Epithelial cell of esophagus (primary cell): ENCODE measurements around the gene ENOX1.
A peak's percentile ranks its signal among the peaks of the same experiment; 100 is the strongest.

Experiments
- DNase-seq: peaks from one replicate; pipeline ENCODE4 v3.0.0; 2010; ENCODE audit warnings: low read depth
- H3K4me3 ChIP-seq: 2 replicates; pipeline ENCODE4 v1.5.1; 2011; ENCODE audit warnings: mild to moderate bottlenecking, low read length, control low read depth
- TF ChIP-seq, protein P1 (sequence below): IDR thresholded peaks from 2 replicates; pipeline ENCODE4 v1.5.1; 2011; ENCODE audit warnings: low read depth, mild to moderate bottlenecking, low read length, control low read depth, inconsistent platforms; ENCODE audit not compliant: insufficient read depth; ENCODE audit errors: missing control alignments

ENOX1 gene

DNA sequence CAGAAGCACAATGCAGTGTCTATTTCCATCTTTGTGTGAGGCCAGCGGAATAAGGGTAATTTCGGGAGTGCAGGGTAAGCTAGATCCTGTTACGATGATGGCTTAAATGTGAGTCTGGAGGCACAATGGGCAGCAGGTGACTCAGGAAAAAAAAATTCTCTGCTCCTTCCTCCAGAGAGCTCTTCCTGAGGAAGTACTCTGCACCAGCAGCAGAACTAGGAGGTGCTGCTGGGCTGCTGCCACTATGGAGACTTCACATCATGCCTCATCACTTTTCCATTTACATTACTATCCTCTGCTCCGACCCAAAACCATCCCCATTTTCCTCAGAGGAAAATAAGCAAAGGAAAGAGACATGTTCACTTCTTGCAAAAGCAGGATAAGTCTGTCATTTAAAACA, 481.4 kb downstream of the ENOX1 start:
- H3K4me3 ChIP-seq = no peak overlapping the region
- TF ChIP-seq, protein P1, sequence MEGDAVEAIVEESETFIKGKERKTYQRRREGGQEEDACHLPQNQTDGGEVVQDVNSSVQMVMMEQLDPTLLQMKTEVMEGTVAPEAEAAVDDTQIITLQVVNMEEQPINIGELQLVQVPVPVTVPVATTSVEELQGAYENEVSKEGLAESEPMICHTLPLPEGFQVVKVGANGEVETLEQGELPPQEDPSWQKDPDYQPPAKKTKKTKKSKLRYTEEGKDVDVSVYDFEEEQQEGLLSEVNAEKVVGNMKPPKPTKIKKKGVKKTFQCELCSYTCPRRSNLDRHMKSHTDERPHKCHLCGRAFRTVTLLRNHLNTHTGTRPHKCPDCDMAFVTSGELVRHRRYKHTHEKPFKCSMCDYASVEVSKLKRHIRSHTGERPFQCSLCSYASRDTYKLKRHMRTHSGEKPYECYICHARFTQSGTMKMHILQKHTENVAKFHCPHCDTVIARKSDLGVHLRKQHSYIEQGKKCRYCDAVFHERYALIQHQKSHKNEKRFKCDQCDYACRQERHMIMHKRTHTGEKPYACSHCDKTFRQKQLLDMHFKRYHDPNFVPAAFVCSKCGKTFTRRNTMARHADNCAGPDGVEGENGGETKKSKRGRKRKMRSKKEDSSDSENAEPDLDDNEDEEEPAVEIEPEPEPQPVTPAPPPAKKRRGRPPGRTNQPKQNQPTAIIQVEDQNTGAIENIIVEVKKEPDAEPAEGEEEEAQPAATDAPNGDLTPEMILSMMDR = no peak
- DNase-seq = peak; percentile 64

DNA sequence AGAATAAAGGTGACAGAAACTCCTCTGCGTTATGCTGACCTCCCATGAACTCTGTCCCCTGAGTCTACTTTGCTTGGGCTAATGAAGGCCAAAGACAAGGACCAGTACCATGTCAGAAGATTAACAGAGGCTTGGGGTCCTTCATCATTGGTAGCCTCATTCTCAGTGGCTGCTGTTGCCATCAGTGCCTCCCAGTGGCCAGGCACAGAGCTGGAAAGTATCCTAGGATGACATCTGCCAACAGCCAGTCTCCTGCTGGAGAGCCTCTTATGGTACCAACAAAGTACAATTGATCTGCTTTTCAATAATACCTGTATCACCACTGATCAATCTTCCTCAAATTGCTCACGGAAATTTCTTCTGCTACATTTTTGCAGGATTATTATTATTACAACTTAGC, 481.8 kb downstream of the ENOX1 start:
- no peak overlapping the region for H3K4me3 ChIP-seq
- TF ChIP-seq, protein P1 = no peak
- no peak for DNase-seq

DNA sequence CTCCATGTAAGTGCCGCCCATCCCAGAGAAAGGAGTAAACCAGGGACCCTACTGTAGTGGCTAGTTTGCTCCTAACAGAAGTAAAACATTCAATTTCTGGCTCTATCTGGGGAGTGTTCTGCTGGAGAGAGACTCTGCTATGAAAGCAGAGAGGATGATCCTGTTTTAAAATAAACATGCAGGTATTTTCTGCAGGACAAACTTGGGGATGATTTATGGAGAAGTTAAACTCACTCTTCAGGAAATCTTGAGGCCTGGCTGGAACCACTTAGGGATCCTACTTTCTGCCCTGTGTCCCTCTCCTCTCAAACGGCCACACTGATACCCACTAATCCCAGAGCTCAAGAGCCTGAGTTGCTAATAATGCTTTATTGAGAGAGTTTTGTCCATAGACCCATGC, 482.3 kb downstream of the ENOX1 start:
- TF ChIP-seq, protein P1 = no peak
- H3K4me3 ChIP-seq = no peak overlapping the region
- no peak for DNase-seq

DNA sequence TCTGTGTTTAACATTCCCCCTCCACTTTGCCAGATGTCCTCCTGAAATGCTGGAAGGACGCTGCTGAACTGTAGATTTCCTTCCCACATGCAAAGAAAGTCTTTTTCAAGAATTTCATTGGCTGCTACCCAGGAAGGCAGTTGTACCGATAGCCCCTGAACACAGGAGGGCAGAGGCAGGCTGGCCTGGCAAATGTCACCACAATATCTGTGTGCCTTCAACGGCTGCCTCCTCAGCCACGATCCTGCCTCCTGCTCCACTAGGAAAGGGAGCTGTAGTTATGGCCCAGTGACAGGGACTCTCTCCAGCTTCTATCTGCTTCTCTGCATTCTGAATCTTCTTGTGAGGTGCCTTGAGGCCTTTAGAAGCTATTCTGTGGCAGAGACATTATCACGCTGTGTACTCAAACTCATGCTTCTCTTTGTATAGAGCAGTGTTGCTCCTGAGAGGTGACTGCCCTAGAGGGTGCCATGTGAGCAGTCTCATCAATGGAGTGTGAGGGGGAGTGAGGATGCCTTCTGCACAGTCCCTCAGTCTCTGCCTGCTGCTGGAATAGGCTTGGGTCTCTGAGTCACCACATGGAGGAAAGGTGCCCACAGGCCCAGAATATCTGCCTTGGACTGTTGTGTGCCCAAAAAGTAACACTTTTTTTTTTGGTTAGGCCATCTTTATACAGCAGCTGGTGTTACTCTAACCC, 483.6 kb downstream of the ENOX1 start:
- TF ChIP-seq, protein P1 = peak; percentile 44
- no peak overlapping the region for H3K4me3 ChIP-seq
- peak; percentile 38 for DNase-seq

DNA sequence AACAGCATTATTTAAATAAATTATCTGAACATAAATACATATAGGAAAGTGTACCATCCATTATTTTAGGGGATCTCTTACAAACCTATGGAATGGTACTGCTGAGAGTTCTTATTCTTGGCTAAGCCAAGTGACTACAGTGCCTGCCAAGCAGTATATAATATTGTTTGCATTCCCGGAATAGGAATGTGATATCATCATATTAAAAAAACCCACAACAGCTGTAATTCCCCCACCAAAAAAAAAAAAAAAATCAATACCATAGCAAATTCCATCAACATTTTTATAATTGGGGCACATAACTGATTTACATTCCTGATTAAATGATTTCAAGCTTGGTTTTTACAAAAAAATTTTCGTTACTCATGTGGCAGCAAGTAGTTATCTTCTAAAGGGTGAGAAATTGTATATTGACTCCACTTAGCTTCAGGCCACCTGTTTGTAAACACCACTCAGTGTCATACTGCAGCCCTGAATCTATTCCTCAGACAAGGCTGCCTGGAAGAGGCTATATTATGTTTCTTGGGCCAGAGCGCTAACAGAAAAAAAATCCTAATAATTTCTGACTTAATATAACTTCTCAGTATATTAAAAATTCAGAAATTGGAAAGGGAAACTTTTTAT, 485.3 kb downstream of the ENOX1 start:
- TF ChIP-seq, protein P1 = no peak
- no peak overlapping the region for H3K4me3 ChIP-seq
- no peak for DNase-seq

DNA sequence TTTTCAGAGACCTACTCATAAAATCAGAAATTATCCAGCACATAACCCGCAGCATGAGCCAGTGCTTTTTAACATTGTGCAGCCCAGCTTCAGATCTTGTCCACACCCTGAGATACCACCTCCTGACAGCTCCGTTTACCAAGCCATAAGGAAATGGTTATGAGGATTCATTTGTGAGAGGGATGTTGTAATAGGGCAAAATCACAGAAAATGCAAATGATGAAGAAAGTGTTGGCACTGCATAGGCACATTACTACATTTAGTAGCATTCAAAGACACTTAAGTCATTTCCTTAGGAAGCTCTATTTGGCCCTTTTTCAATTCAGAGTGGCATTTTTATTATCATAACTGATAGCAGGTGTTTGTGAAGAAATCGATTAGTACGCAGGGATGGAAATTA, 485.9 kb downstream of the ENOX1 start:
- H3K4me3 ChIP-seq = no peak overlapping the region
- TF ChIP-seq, protein P1 = no peak
- peak; percentile 46 for DNase-seq

DNA sequence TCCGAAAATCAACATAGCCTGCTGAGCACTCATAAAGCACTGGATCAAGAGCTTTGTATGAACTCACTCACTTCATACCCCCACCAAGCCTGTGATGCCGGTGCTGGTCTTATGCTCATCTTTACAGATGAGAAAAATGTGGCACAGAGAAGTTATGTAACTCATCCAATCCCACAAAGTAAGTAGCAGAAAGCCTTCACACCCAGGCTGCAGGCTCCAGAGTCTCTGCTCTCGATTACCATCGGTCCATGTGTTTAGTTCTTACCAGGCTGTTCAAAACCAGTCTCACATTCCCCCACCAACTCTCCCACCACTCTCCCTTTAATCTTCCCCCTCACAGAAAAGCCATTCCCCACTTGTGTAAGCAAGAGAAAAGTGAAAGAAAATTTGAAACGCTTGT, 487.4 kb downstream of the ENOX1 start:
- TF ChIP-seq, protein P1 = no peak
- no peak for DNase-seq
- H3K4me3 ChIP-seq = no peak overlapping the region
